Neural cell (in vitro differentiated cells): Measurements from ENCODE around the gene RNF157. TPM values are rescaled to one million over a fixed set of nuclear protein-coding genes. Genes with fewer than 3 reads are reported as not detected.

ENCODE experiments used
- H2AFZ ChIP-seq: fragments of 200-600, 300-800 bp; sonication (generic), shearing (Covaris generic); 2 replicates; pipeline ENCODE4 v1.6.0; 2014; ENCODE audit warnings: low read depth, mild to moderate bottlenecking, antibody characterized with exemption, low read length, moderate library complexity
- H3F3A ChIP-seq: fragments of 200-600 bp; shearing (Covaris generic); 2 replicates; pipeline ENCODE4 v1.6.1; 2016; ENCODE audit warnings: mild to moderate bottlenecking, moderate library complexity, mixed read lengths, antibody characterized with exemption, low read length; ENCODE audit not compliant: insufficient read depth, poor library complexity, severe bottlenecking
- H3K27ac ChIP-seq: fragments of 200-600, 300-800 bp; sonication (generic), shearing (Covaris generic); 2 replicates; pipeline ENCODE4 v1.5.1; 2014; ENCODE audit warnings: mild to moderate bottlenecking, low read length, moderate library complexity
- H3K27me3 ChIP-seq: fragments of 300-800, 200-600 bp; sonication (generic), shearing (Covaris generic); 2 replicates; pipeline ENCODE4 v1.6.0; 2014; ENCODE audit warnings: mild to moderate bottlenecking, low read depth, low read length, moderate library complexity; ENCODE audit not compliant: insufficient read depth
- H3K36me3 ChIP-seq: fragments of 300-800, 200-600 bp; sonication (generic), shearing (Covaris generic); 2 replicates; pipeline ENCODE4 v1.5.1; 2014; ENCODE audit warnings: mild to moderate bottlenecking, antibody characterized with exemption, low read length, moderate library complexity; ENCODE audit not compliant: insufficient read depth
- H3K4me2 ChIP-seq: fragments of 300-800, 200-600 bp; sonication (generic), shearing (Covaris generic); 2 replicates; pipeline ENCODE4 v1.6.0; 2014; ENCODE audit warnings: mild to moderate bottlenecking, low read length
- H3K4me3 ChIP-seq: fragments of 300-800, 200-600 bp; sonication (generic), shearing (Covaris generic); 2 replicates; pipeline ENCODE4 v1.5.1; 2014; ENCODE audit warnings: mild to moderate bottlenecking, low read length, moderate library complexity
- H3K79me2 ChIP-seq: fragments of 200-600 bp; shearing (Covaris generic); replicated peaks from 2 replicates; pipeline ENCODE4 v1.6.0; 2014; ENCODE audit warnings: mild to moderate bottlenecking, low read length, moderate library complexity; ENCODE audit not compliant: insufficient read depth
- H3K9ac ChIP-seq: fragments of 300-800, 200-600 bp; sonication (generic), shearing (Covaris generic); 2 replicates; pipeline ENCODE4 v1.6.1; 2016; ENCODE audit warnings: mild to moderate bottlenecking, low read length, mixed read lengths
- H3K9me2 ChIP-seq: fragments of 200-600 bp; shearing (Covaris generic); 2 replicates; pipeline ENCODE4 v1.6.1; 2016; ENCODE audit warnings: mild to moderate bottlenecking, low read length, mixed read lengths; ENCODE audit not compliant: insufficient read depth
- H3K9me3 ChIP-seq: fragments of 200-600, 300-800 bp; sonication (generic), shearing (Covaris generic); 2 replicates; pipeline ENCODE4 v1.6.1; 2016; ENCODE audit warnings: mild to moderate bottlenecking, mixed run types, low read length, moderate library complexity, mixed read lengths
- H4K20me1 ChIP-seq: fragments of 200-600 bp; shearing (Covaris generic); 2 replicates; pipeline ENCODE4 v1.6.1; 2016; ENCODE audit warnings: mild to moderate bottlenecking, mixed run types; ENCODE audit not compliant: insufficient read depth
- CTCF ChIP-seq: fragments of 450-650 bp; IDR thresholded peaks from 2 replicates; pipeline ENCODE4 v1.5.1; 2014; ENCODE audit warnings: antibody characterized with exemption, mild to moderate bottlenecking, moderate library complexity; ENCODE audit not compliant: poor library complexity, severe bottlenecking
- EP300 ChIP-seq: fragments of 450-650 bp; conservative IDR thresholded peaks from 2 replicates; pipeline ENCODE4 v1.6.1; 2014; ENCODE audit warnings: antibody characterized with exemption, mild to moderate bottlenecking, moderate library complexity; ENCODE audit not compliant: poor library complexity, severe bottlenecking
- EZH2 ChIP-seq: fragments of 200-600, 300-800 bp; shearing (Covaris generic), sonication (generic); IDR thresholded peaks from 2 replicates; pipeline ENCODE4 v1.6.1; 2014; ENCODE audit warnings: antibody characterized with exemption, low read length, borderline replicate concordance, mild to moderate bottlenecking; ENCODE audit not compliant: insufficient read depth, poor library complexity, severe bottlenecking
- MXI1 ChIP-seq: fragments of 450-650 bp; conservative IDR thresholded peaks from 2 replicates; pipeline ENCODE4 v1.6.1; 2014; ENCODE audit warnings: antibody characterized with exemption, mild to moderate bottlenecking; ENCODE audit not compliant: poor library complexity, severe bottlenecking
- POLR2AphosphoS5 ChIP-seq: IDR thresholded peaks from 2 replicates; pipeline ENCODE4 v1.6.1; 2012
- RAD21 ChIP-seq: fragments of 450-650 bp; conservative IDR thresholded peaks from 2 replicates; pipeline ENCODE4 v1.6.1; 2014; ENCODE audit warnings: antibody characterized with exemption, mild to moderate bottlenecking, moderate library complexity
- REST ChIP-seq: IDR thresholded peaks from 2 replicates; pipeline ENCODE4 v1.6.1; 2012; ENCODE audit warnings: borderline replicate concordance
- SMC3 ChIP-seq: fragments of 450-650 bp; conservative IDR thresholded peaks from 2 replicates; pipeline ENCODE4 v1.6.1; 2014; ENCODE audit warnings: antibody characterized with exemption, mild to moderate bottlenecking, moderate library complexity; ENCODE audit not compliant: poor library complexity
- TAF1 ChIP-seq: IDR thresholded peaks from 2 replicates; pipeline ENCODE4 v1.6.1; 2012; ENCODE audit warnings: low read depth
- polyA plus RNA-seq: library from polyadenylated mRNA; depleted of rRNA; stranded (reverse); fragments of >200 nt; gene quantifications from 2 replicates; pipeline ENCODE4 v1.2.3, GENCODE V29; 2014

RNF157 gene
- polyA plus RNA-seq, 1 donor from 2014 or later: 15.9 TPM

GRCh38 chr17:76250141-76250540 lies 9.8 kb upstream of the RNF157 start:
- H3K27me3 ChIP-seq: no peaks in the 10 kb centered on the region
- TF ChIP-seq TAF1: no peak
- TF ChIP-seq POLR2AphosphoS5: no peak
- TF ChIP-seq RAD21: no peak
- no peak for TF ChIP-seq EP300
- TF ChIP-seq CTCF: no peak
- no peak for TF ChIP-seq EZH2
- no peak for TF ChIP-seq MXI1
- no peak for TF ChIP-seq REST
- no peak for TF ChIP-seq SMC3
- H4K20me1 ChIP-seq: no peaks in the 10 kb centered on the region
- no peak overlapping the region for H3K27ac ChIP-seq
- H3K9me2 ChIP-seq: no peaks in the 10 kb centered on the region
- H3K36me3 ChIP-seq: no peaks in the 10 kb centered on the region
- no peak overlapping the region for H3K9ac ChIP-seq
- no peaks in the 10 kb centered on the region for H3F3A ChIP-seq
- no peak overlapping the region for H3K4me2 ChIP-seq
- no peak overlapping the region for H3K4me3 ChIP-seq
- no peak overlapping the region for H2AFZ ChIP-seq
- H3K79me2 ChIP-seq: no peaks in the 10 kb centered on the region
- H3K9me3 ChIP-seq: no peaks in the 10 kb centered on the region

GRCh38 chr17:76248013-76248782 lies 7.9 kb upstream of the RNF157 start:
- TF ChIP-seq CTCF: peak; percentile 42
- TF ChIP-seq RAD21: no peak
- no peaks in the 10 kb centered on the region for H3F3A ChIP-seq
- H3K4me2 ChIP-seq: no peak overlapping the region
- no peaks in the 10 kb centered on the region for H3K36me3 ChIP-seq
- H2AFZ ChIP-seq: no peak overlapping the region
- no peaks in the 10 kb centered on the region for H3K79me2 ChIP-seq
- no peak overlapping the region for H3K4me3 ChIP-seq
- no peak overlapping the region for H3K27ac ChIP-seq
- no peaks in the 10 kb centered on the region for H4K20me1 ChIP-seq
- no peak overlapping the region for H3K9ac ChIP-seq
- no peaks in the 10 kb centered on the region for H3K27me3 ChIP-seq
- H3K9me2 ChIP-seq: no peaks in the 10 kb centered on the region
- no peaks in the 10 kb centered on the region for H3K9me3 ChIP-seq
